HG03571 (cell line): ENCODE measurements around the gene OR5H2.

Source experiments
- ATAC-seq: cut with Tn5 transposase; IDR thresholded peaks from one replicate; pipeline ENCODE4 v1.9.1; 2021; ENCODE audit not compliant: unreplicated experiment

OR5H2 gene

GRCh38 chr3:98329392-98330124 lies 47.3 kb downstream of the OR5H2 start:
- ATAC-seq, result peak; percentile 71

- no peak for ATAC-seq
Observed at GRCh38 chr3:98331329-98331728, 49.0 kb downstream of the OR5H2 start.
